H1 (cell line): ENCODE data around the gene TELO2. TPM values are rescaled to one million over a fixed set of nuclear protein-coding genes. Genes with fewer than 3 reads are reported as not detected.

Source experiments
- CBX8 ChIP-seq: fragments of 300-800, 300-1000 bp; sonication (generic); IDR thresholded peaks from 2 replicates; pipeline ENCODE4 v1.7.1; 2016; ENCODE audit warnings: low read depth, low read length, borderline replicate concordance
- CHD1 ChIP-seq: IDR thresholded peaks from 2 replicates; pipeline ENCODE4 v1.6.1; 2012; ENCODE audit warnings: low read depth, low read length, improper control_type of control experiment
- NRF1 ChIP-seq: IDR thresholded peaks from 2 replicates; pipeline ENCODE4 v1.6.1; 2011; ENCODE audit warnings: mild to moderate bottlenecking, low read depth, low read length, improper control_type of control experiment
- POLR2AphosphoS5 ChIP-seq: IDR thresholded peaks from 2 replicates; pipeline ENCODE4 v1.6.1; 2011; ENCODE audit warnings: low read depth, low read length
- polyA plus RNA-seq, 7 experiments: library from polyadenylated mRNA; depleted of rRNA in 3 of 7; stranded (reverse) in 5 of 7; unstranded in 2 of 7; fragments of >200 nt in 5 of 7; fragments of 200-250 nt in 2 of 7; gene quantifications; 1 replicate in 5 of 7; 2 replicates in 1 of 7; 4 replicates in 1 of 7; pipeline versions ENCODE4 v1.2.1 to v1.2.3, GENCODE V29; 2011 to 2013; ENCODE audit warnings: missing spikeins in 2 of 7, mixed read lengths in 2 of 7
- total RNA-seq: library from RNA; stranded (reverse); fragmentation: NEBNext Ultra II Directional; extraction: Animal tissue kit (Norgen Biotek cat#: 25700); gene quantifications from 2 replicates; pipeline ENCODE4 v1.2.1, GENCODE V29; 2021

TELO2 gene
- total and polyA plus RNA-seq, 2 of the 8 experiments (the other 6 are each of a cell fraction or from before 2014, with no cell fraction given): 39.3 to 64.8 TPM

DNA sequence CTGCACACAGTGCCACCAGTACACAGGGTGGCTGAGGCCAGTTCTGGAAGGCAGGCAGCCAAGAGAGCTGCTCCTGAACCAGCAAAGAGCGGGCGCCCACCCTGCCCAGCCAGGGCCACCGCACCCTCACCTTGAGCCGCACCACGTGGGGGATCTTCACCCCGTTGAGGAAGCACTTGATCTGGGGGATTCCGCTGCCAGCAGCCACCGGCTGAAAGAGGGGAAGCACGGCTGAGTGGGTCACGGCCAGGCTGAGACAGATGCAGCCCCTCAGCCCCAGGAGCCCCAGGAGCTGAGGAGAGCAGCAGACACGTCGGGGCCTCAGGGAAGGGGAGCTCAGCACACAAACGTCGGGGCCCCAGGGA, 34.2 kb upstream of the TELO2 start (continued):
- TF ChIP-seq CBX8 (no peak), POLR2AphosphoS5 (no peak), CHD1 (no peak), NRF1 (no peak)
- TF ChIP-seq, all 59 proteins: peak for 0
